Liver (tissue), 9 donors: Measurements from ENCODE around the gene NAV2. TPM values are rescaled to one million over a fixed set of nuclear protein-coding genes. Genes with fewer than 3 reads are reported as not detected.

Experiments
- DNase-seq: peaks from one replicate; pipeline ENCODE4 v3.0.0-alpha.2; 2017; ENCODE audit warnings: low spot score
- H3K27ac ChIP-seq, 2 donors: one replicate each; pipeline ENCODE4 v1.7.0; 2013; ENCODE audit warnings: inconsistent platforms in 2 of 2, low read length in 2 of 2, control low read depth in 1 of 2, low read depth in 1 of 2, mild to moderate bottlenecking in 1 of 2
- H3K27me3 ChIP-seq, 4 donors: one replicate each; pipeline versions ENCODE4 v1.6.1 to v1.7.0; 2013; ENCODE audit warnings: low read length in 3 of 4, inconsistent platforms in 1 of 4, mild to moderate bottlenecking in 1 of 4, moderate library complexity in 1 of 4; ENCODE audit not compliant: control insufficient read depth in 4 of 4, insufficient read depth in 4 of 4
- H3K36me3 ChIP-seq, 4 donors: one replicate each; pipeline versions ENCODE4 v1.6.1 to v1.7.0; 2013; ENCODE audit warnings: low read length in 3 of 4, mild to moderate bottlenecking in 3 of 4, low read depth in 1 of 4, moderate library complexity in 1 of 4; ENCODE audit not compliant: control insufficient read depth in 4 of 4, insufficient read depth in 3 of 4
- H3K4me1 ChIP-seq, 4 donors: one replicate each; pipeline versions ENCODE4 v1.6.1 to v1.7.0; 2013; ENCODE audit warnings: low read length in 3 of 4, mild to moderate bottlenecking in 3 of 4, moderate library complexity in 1 of 4; ENCODE audit not compliant: control insufficient read depth in 4 of 4, insufficient read depth in 4 of 4
- H3K4me3 ChIP-seq, 3 donors: one replicate each; pipeline versions ENCODE4 v1.6.1 to v1.7.0; 2013; ENCODE audit warnings: low read length in 3 of 3, control low read depth in 1 of 3, low read depth in 1 of 3, mild to moderate bottlenecking in 1 of 3
- H3K9ac ChIP-seq, 2 donors: one replicate each; pipeline ENCODE4 v1.7.0; 2013; ENCODE audit warnings: low read length in 2 of 2, mild to moderate bottlenecking in 2 of 2, moderate library complexity in 2 of 2, control low read depth in 1 of 2, low read depth in 1 of 2
- H3K9me3 ChIP-seq, 4 donors: one replicate each; pipeline versions ENCODE4 v1.6.1 to v1.7.0; 2013; ENCODE audit warnings: low read length in 3 of 4; ENCODE audit not compliant: control insufficient read depth in 4 of 4
- EGR1 ChIP-seq, 2 donors: IDR thresholded peaks; 2 replicates each; pipeline ENCODE4 v1.6.1; 2016 to 2018; ENCODE audit warnings: antibody characterized with exemption in 2 of 2, low read depth in 2 of 2
- FOXA1 ChIP-seq: IDR thresholded peaks from 2 replicates; pipeline ENCODE4 v1.6.1; 2016; ENCODE audit warnings: antibody characterized with exemption
- FOXA2 ChIP-seq: IDR thresholded peaks from 2 replicates; pipeline ENCODE4 v1.6.1; 2016; ENCODE audit warnings: antibody characterized with exemption
- GABPA ChIP-seq, 2 donors: IDR thresholded peaks in 1 of 2; conservative IDR thresholded peaks in 1 of 2; 2 replicates each; pipeline ENCODE4 v1.6.1; 2016; ENCODE audit warnings: antibody characterized with exemption in 2 of 2, mild to moderate bottlenecking in 1 of 2, moderate library complexity in 1 of 2
- HNF4A ChIP-seq, 2 donors: conservative IDR thresholded peaks; 2 replicates each; pipeline ENCODE4 v1.6.1; 2016; ENCODE audit warnings: antibody characterized with exemption in 2 of 2, mild to moderate bottlenecking in 2 of 2
- HNF4G ChIP-seq: IDR thresholded peaks from 2 replicates; pipeline ENCODE4 v1.6.1; 2016; ENCODE audit warnings: antibody characterized with exemption
- JUND ChIP-seq, 2 donors: IDR thresholded peaks; 2 replicates each; pipeline ENCODE4 v1.6.1; 2016; ENCODE audit warnings: antibody characterized with exemption in 2 of 2
- NR2F2 ChIP-seq: IDR thresholded peaks from 2 replicates; pipeline ENCODE4 v1.6.1; 2016; ENCODE audit warnings: antibody characterized with exemption
- RAD21 ChIP-seq, 2 donors: IDR thresholded peaks; 2 replicates each; pipeline ENCODE4 v1.6.1; 2016; ENCODE audit warnings: antibody characterized with exemption in 2 of 2, mild to moderate bottlenecking in 2 of 2
- RXRA ChIP-seq, 2 donors: IDR thresholded peaks; 2 replicates each; pipeline ENCODE4 v1.6.1; 2017 to 2018; ENCODE audit warnings: antibody characterized with exemption in 2 of 2, mild to moderate bottlenecking in 1 of 2
- SP1 ChIP-seq: IDR thresholded peaks from 2 replicates; pipeline ENCODE4 v1.6.1; 2018; ENCODE audit warnings: antibody characterized with exemption, mild to moderate bottlenecking
- TAF1 ChIP-seq: conservative IDR thresholded peaks from 2 replicates; pipeline ENCODE4 v1.6.1; 2016; ENCODE audit warnings: antibody characterized with exemption, mild to moderate bottlenecking
- YY1 ChIP-seq: IDR thresholded peaks from 2 replicates; pipeline ENCODE4 v1.6.1; 2016; ENCODE audit warnings: antibody characterized with exemption, mild to moderate bottlenecking
- WGBS: extraction: QIAGEN DNeasy Blood & Tissue Kit; methylation state at CpG from one replicate; pipeline ENCODE4 v1.1.7; 2013; 5-methylcytosine and 5-hydroxymethylcytosine counted together
- polyA plus RNA-seq, 2 donors: library from polyadenylated mRNA; stranded (reverse) in 1 of 2; unstranded in 1 of 2; fragments of 200-250 nt in 1 of 2; fragments of >200 nt in 1 of 2; fragmentation: Nextera tagmentation in 1 of 2; extraction: Ambion mirVana in 1 of 2; gene quantifications; one replicate each; pipeline versions ENCODE4 v1.2.1 to v1.2.3, GENCODE V29; 2013 to 2015
- total RNA-seq, 2 donors: library from RNA; depleted of rRNA; stranded (reverse); fragments of >200 nt; gene quantifications; one replicate each; pipeline ENCODE4 v1.2.3, GENCODE V29; 2014
- TF ChIP-seq, protein P1 (sequence below): IDR thresholded peaks from 2 replicates; pipeline ENCODE4 v1.6.1; 2016; ENCODE audit warnings: antibody characterized with exemption
- TF ChIP-seq, protein P2 (sequence below): IDR thresholded peaks from 2 replicates; pipeline ENCODE4 v1.6.1; 2016; ENCODE audit warnings: antibody characterized with exemption
- TF ChIP-seq, protein P3 (sequence below): IDR thresholded peaks from 2 replicates; pipeline ENCODE4 v1.6.1; 2016; ENCODE audit warnings: antibody characterized with exemption
- TF ChIP-seq, protein P4 (sequence below): IDR thresholded peaks from 2 replicates; pipeline ENCODE4 v1.6.1; 2016; ENCODE audit warnings: antibody characterized with exemption, mild to moderate bottlenecking
- TF ChIP-seq, protein P5 (sequence below): fragments of 150-350 bp; IDR thresholded peaks from 2 replicates; pipeline ENCODE4 v1.5.1; 2017; ENCODE audit warnings: improper control_type of control experiment, low read depth, low read length; ENCODE audit not compliant: missing input control
- donor health status: healthy.
- donor health status: healthy.
- donor health status: healthy.
- donor health status: healthy.
- donor health status: healthy.

NAV2 gene
- total and polyA plus RNA-seq, 4 donors, result 6.3 to 20.5 (median 11.6) TPM

DNA sequence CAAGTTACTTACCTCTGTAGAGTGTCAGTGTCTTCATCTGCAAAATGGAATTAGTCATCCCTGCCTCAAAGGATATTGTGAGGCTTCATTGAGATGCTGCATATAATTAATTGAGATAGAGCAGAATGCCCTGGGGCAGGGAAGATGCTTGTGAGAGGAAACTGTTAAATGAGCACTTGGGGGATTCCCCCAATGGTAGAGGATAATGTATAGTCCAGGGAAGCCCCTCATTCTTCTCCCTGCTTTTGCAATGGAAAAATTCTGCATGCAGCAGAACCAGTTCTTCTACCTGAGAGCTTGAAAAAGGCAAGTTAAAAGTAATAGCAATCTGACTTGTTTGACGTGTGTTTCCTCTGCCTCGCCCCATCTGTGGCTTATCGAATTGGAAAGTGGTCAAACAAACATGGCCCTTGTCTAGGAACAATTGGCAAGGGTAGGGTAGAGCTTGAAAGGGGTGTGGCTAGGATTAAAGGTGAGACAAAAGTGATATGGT lies 90.9 kb downstream of the NAV2 start:
- Histone ChIP-seq H3K9me3 (no peaks in the 10 kb centered on the region), H3K9ac (no peak overlapping the region), H3K27ac (no peak overlapping the region), H3K4me1 (peaks cover 16 to 48% (median 34%) of the 10 kb centered on the region in 4 donors), H3K4me3 (no peak overlapping the region), H3K27me3 (no peaks in the 10 kb centered on the region), H3K36me3 (peaks cover 0 to 3% (median 0%) of the 10 kb centered on the region in 4 donors)
- no peak for DNase-seq
- TF ChIP-seq JUND (IDR thresholded peaks at IDR 0.05) (no peak), RAD21 (IDR thresholded peaks at IDR 0.05) (no peak), NR2F2 (no peak), SP1 (no peak), GABPA (IDR thresholded peaks at IDR 0.05 in 1 of 2, conservative IDR thresholded peaks at IDR 0.05 in 1 of 2) (no peak), HNF4G (no peak), FOXA2 (no peak), FOXA1 (no peak), EGR1 (IDR thresholded peaks at IDR 0.05; ENCODE audit: low read depth in 2 of 2) (no peak), TAF1 (no peak), RXRA (IDR thresholded peaks at IDR 0.05) (peak in 1 of 2 donors; percentile 26), YY1 (peak; percentile 76), HNF4A (conservative IDR thresholded peaks at IDR 0.05) (peak in 1 of 2 donors; percentile 42)
- TF ChIP-seq, protein P1, sequence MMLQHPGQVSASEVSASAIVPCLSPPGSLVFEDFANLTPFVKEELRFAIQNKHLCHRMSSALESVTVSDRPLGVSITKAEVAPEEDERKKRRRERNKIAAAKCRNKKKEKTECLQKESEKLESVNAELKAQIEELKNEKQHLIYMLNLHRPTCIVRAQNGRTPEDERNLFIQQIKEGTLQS, result no peak
- TF ChIP-seq, protein P2, sequence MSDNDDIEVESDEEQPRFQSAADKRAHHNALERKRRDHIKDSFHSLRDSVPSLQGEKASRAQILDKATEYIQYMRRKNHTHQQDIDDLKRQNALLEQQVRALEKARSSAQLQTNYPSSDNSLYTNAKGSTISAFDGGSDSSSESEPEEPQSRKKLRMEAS, result peak; percentile 37
- TF ChIP-seq, protein P3, sequence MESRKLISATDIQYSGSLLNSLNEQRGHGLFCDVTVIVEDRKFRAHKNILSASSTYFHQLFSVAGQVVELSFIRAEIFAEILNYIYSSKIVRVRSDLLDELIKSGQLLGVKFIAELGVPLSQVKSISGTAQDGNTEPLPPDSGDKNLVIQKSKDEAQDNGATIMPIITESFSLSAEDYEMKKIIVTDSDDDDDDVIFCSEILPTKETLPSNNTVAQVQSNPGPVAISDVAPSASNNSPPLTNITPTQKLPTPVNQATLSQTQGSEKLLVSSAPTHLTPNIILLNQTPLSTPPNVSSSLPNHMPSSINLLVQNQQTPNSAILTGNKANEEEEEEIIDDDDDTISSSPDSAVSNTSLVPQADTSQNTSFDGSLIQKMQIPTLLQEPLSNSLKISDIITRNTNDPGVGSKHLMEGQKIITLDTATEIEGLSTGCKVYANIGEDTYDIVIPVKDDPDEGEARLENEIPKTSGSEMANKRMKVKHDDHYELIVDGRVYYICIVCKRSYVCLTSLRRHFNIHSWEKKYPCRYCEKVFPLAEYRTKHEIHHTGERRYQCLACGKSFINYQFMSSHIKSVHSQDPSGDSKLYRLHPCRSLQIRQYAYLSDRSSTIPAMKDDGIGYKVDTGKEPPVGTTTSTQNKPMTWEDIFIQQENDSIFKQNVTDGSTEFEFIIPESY, result no peak
- TF ChIP-seq, protein P4, sequence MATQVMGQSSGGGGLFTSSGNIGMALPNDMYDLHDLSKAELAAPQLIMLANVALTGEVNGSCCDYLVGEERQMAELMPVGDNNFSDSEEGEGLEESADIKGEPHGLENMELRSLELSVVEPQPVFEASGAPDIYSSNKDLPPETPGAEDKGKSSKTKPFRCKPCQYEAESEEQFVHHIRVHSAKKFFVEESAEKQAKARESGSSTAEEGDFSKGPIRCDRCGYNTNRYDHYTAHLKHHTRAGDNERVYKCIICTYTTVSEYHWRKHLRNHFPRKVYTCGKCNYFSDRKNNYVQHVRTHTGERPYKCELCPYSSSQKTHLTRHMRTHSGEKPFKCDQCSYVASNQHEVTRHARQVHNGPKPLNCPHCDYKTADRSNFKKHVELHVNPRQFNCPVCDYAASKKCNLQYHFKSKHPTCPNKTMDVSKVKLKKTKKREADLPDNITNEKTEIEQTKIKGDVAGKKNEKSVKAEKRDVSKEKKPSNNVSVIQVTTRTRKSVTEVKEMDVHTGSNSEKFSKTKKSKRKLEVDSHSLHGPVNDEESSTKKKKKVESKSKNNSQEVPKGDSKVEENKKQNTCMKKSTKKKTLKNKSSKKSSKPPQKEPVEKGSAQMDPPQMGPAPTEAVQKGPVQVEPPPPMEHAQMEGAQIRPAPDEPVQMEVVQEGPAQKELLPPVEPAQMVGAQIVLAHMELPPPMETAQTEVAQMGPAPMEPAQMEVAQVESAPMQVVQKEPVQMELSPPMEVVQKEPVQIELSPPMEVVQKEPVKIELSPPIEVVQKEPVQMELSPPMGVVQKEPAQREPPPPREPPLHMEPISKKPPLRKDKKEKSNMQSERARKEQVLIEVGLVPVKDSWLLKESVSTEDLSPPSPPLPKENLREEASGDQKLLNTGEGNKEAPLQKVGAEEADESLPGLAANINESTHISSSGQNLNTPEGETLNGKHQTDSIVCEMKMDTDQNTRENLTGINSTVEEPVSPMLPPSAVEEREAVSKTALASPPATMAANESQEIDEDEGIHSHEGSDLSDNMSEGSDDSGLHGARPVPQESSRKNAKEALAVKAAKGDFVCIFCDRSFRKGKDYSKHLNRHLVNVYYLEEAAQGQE, result no peak
- TF ChIP-seq, protein P5, sequence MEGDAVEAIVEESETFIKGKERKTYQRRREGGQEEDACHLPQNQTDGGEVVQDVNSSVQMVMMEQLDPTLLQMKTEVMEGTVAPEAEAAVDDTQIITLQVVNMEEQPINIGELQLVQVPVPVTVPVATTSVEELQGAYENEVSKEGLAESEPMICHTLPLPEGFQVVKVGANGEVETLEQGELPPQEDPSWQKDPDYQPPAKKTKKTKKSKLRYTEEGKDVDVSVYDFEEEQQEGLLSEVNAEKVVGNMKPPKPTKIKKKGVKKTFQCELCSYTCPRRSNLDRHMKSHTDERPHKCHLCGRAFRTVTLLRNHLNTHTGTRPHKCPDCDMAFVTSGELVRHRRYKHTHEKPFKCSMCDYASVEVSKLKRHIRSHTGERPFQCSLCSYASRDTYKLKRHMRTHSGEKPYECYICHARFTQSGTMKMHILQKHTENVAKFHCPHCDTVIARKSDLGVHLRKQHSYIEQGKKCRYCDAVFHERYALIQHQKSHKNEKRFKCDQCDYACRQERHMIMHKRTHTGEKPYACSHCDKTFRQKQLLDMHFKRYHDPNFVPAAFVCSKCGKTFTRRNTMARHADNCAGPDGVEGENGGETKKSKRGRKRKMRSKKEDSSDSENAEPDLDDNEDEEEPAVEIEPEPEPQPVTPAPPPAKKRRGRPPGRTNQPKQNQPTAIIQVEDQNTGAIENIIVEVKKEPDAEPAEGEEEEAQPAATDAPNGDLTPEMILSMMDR, result no peak
- WGBS, result 36% methylated on average over 3 of the region's 3 CpGs
